Gastrocnemius medialis (tissue), 4 donors: ENCODE results near the gene RAB4A. TPM values are rescaled to one million over a fixed set of nuclear protein-coding genes. Genes with fewer than 3 reads are reported as not detected.

ENCODE experiments used
- ATAC-seq, 2 donors: fragments of 150-250 bp; one replicate each; pipeline ENCODE4 v1.9.1; 2016
- DNase-seq, 2 donors: peaks; one replicate each; pipeline ENCODE4 v3.0.0-alpha.2; 2019
- H3K27ac ChIP-seq, 4 donors: fragments of 200-600 bp; sonication (generic); 1 replicate in 1 of 4; 2 replicates in 3 of 4; pipeline ENCODE4 v1.5.1; 2016 to 2018; ENCODE audit warnings: mild to moderate bottlenecking in 2 of 4, moderate library complexity in 1 of 4
- H3K27me3 ChIP-seq, 3 donors: fragments of 200-600 bp; sonication (generic) in 2 of 3; 1 replicate in 1 of 3; 2 replicates in 2 of 3; pipeline versions ENCODE4 v1.5.1 to v1.6.0; 2016 to 2019; ENCODE audit warnings: mild to moderate bottlenecking in 1 of 3, moderate library complexity in 1 of 3
- H3K36me3 ChIP-seq, 2 donors: fragments of 200-600 bp; sonication (generic) in 1 of 2; one replicate each; pipeline ENCODE4 v1.5.1; 2017 to 2018
- H3K4me1 ChIP-seq, 2 donors: fragments of 200-600 bp; sonication (generic) in 1 of 2; one replicate each; pipeline ENCODE4 v1.5.1; 2016 to 2017; ENCODE audit warnings: mild to moderate bottlenecking in 2 of 2
- H3K4me3 ChIP-seq, 4 donors: fragments of 200-600 bp; sonication (generic) in 3 of 4; 1 replicate in 1 of 4; 2 replicates in 3 of 4; pipeline ENCODE4 v1.5.1; 2016 to 2019; ENCODE audit warnings: mild to moderate bottlenecking in 2 of 4
- H3K9me3 ChIP-seq, 3 donors: fragments of 200-600 bp; sonication (generic) in 2 of 3; 1 replicate in 1 of 3; 2 replicates in 2 of 3; pipeline ENCODE4 v1.5.1; 2016 to 2019
- POLR2A ChIP-seq, 2 donors: fragments of 450-650 bp; IDR thresholded peaks; one replicate each; pipeline ENCODE4 v1.6.1; 2017; ENCODE audit warnings: antibody characterized with exemption in 2 of 2, mild to moderate bottlenecking in 2 of 2, moderate library complexity in 2 of 2
- in situ Hi-C, 4 donors: fragments of 200-750 bp; cut with MboI; loops; one replicate each; pipeline versions ENCODE4 v1.15.0 to v1.8.0; 2017; ENCODE audit warnings: low sequenced_read_pairs in 4 of 4
- intact Hi-C: fragments of 100-400 bp; cut with DNase I; formaldehyde crosslinking; loops from one replicate; pipeline ENCODE4 v1.15.1; 2023; ENCODE audit warnings: low total_unique reads
- total RNA-seq, 4 donors: library from RNA; depleted of rRNA; stranded (reverse); fragments of >200 nt; gene quantifications; one replicate each; pipeline versions ENCODE4 v1.1.0 to v1.2.3, GENCODE V29; 2016
- TF ChIP-seq, protein P1 (sequence below), 5 experiments: fragments of 450-650 bp in 3 of 5; fragments of 200-600 bp in 2 of 5; sonication (generic) in 2 of 5; IDR thresholded peaks in 4 of 5; conservative IDR thresholded peaks in 1 of 5; 1 replicate in 4 of 5; 2 replicates in 1 of 5; pipeline ENCODE4 v1.5.1; 2016 to 2019; ENCODE audit warnings: antibody characterized with exemption in 5 of 5, mild to moderate bottlenecking in 3 of 5, moderate library complexity in 3 of 5

Gene RAB4A
- total RNA-seq, 4 donors from 2014 or later: 21.1 to 48.1 (median 29.2) TPM

DNA sequence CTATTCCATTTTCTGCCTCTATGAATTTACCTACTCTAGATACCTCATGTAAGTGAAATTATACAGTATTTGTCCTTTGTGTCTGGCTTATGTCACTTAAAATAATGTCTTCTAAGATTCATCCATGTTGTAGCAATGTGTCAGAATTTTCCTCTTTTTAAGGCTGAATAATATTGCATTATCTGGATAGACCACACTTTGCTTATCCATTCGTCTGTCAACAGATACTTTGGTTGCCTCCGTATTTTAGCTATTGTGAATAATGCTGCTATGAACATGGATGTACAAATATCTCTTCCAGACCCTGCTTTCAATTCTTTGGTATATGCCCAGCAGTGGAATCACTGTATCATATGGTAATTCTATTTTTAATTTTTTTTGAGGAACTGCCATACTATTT, 82.1 kb downstream of the RAB4A start:
- DNase-seq: no peak
- H3K27me3 ChIP-seq: no peaks in the 10 kb centered on the region
- in situ Hi-C loops: no loop called here

DNA sequence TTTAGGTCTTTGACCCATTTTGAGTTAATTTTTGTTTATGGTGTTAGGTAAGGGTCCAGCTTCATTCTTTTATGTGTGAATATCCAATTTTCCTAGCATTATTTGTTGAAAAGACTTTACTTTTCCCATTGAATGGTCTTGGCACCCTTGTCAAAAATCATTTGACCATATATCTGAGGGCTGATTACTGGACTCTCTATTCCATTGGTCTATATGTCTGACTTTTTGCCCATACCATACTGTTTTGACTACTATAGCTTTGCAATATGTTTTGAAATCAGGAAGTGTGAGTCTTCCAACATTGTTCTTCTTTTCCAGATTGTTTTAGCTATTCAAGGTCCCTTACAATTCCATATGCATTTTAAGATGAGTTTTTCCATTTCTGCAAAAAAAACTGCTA, 83.3 kb downstream of the RAB4A start:
- intact Hi-C loops (no loop called here), in situ Hi-C loops (no loop called here)
- Histone ChIP-seq H3K27me3 (no peaks in the 10 kb centered on the region), H3K4me1 (no peaks in the 10 kb centered on the region), H3K9me3 (peaks cover 0 to 7% (median 0%) of the 10 kb centered on the region in 3 donors), H3K4me3 (no peak overlapping the region), H3K36me3 (no peaks in the 10 kb centered on the region), H3K27ac (no peak overlapping the region)
- DNase-seq (no peak), ATAC-seq (no peak)
- no peak for TF ChIP-seq POLR2A (IDR thresholded peaks at IDR 0.05)
- TF ChIP-seq, protein P1, sequence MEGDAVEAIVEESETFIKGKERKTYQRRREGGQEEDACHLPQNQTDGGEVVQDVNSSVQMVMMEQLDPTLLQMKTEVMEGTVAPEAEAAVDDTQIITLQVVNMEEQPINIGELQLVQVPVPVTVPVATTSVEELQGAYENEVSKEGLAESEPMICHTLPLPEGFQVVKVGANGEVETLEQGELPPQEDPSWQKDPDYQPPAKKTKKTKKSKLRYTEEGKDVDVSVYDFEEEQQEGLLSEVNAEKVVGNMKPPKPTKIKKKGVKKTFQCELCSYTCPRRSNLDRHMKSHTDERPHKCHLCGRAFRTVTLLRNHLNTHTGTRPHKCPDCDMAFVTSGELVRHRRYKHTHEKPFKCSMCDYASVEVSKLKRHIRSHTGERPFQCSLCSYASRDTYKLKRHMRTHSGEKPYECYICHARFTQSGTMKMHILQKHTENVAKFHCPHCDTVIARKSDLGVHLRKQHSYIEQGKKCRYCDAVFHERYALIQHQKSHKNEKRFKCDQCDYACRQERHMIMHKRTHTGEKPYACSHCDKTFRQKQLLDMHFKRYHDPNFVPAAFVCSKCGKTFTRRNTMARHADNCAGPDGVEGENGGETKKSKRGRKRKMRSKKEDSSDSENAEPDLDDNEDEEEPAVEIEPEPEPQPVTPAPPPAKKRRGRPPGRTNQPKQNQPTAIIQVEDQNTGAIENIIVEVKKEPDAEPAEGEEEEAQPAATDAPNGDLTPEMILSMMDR (IDR thresholded peaks at IDR 0.05 in 4 of 5, conservative IDR thresholded peaks at IDR 0.05 in 1 of 5): no peak

More for the DNA sequence above, 82.1 kb downstream of the RAB4A start:
- no peak overlapping the region for H3K27ac ChIP-seq
- peaks cover 0 to 7% (median 0%) of the 10 kb centered on the region in 3 donors for H3K9me3 ChIP-seq
- intact Hi-C loops: no loop called here
- ATAC-seq: no peak
- no peaks in the 10 kb centered on the region for H3K36me3 ChIP-seq
- H3K4me1 ChIP-seq: no peaks in the 10 kb centered on the region
- no peak for TF ChIP-seq POLR2A (IDR thresholded peaks at IDR 0.05)
- TF ChIP-seq, protein P1 (IDR thresholded peaks at IDR 0.05 in 4 of 5, conservative IDR thresholded peaks at IDR 0.05 in 1 of 5): no peak
- H3K4me3 ChIP-seq: no peak overlapping the region

Other genes starting within 250 kb of the RAB4A start
- 1 to 10 TPM in 1 of 4 donors, under 1 TPM in 3; 0.44 to 1.1 (median 0.81) TPM for gene CCSAP, start 71.9 kb downstream of the RAB4A start, total RNA-seq
- over 10,000 TPM in 3 of 4 donors, 1,000 to 10,000 TPM in 1; 2,912 to 35,934 (median 16,282) TPM for gene ACTA1, start 163.0 kb downstream of the RAB4A start, total RNA-seq
- gene NUP133, start 237.2 kb downstream of the RAB4A start, total RNA-seq: 10 to 100 TPM; 18.4 to 30.8 (median 23.7) TPM